ENCODE measurements around the gene HBG2.
"Not testable (repeated sequence)": the region's sequence is repeated elsewhere in the genome, so short reads cannot be mapped to it uniquely, and the experiment has no call there.

Gene HBG2

GRCh38 chr11:5254646-5255413 is at the start of gene HBG2:
Gene HBG2, minus strand, starts transcription at chr11:5254781. Its CDS starts 53 bp downstream, at chr11:5254728.
- DNase-seq; intact Hi-C loops (cut with DNase I): not testable (repeated sequence)

DNA sequence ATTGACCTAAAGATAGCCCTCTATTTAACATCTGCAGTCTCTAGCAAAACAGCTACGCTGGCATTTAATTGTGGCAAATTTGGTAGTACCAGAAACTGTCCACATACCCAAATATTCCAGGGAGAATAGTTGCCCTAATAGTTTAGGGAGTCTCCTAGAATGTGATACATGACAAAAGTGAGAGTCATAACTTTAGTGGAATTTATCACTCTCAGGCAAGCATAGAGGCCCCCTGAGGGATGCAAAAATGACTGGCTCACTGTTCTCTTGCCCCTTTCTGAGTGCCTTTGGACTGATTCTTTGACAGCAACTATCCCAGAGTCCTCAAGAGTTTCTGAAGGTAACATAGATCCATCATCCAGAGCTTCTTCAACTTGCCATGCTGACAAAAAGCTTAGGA is 49.5 kb upstream of the HBG2 start:
- intact Hi-C loops (cut with DNase I): no loop called here
- no peak for DNase-seq

DNA sequence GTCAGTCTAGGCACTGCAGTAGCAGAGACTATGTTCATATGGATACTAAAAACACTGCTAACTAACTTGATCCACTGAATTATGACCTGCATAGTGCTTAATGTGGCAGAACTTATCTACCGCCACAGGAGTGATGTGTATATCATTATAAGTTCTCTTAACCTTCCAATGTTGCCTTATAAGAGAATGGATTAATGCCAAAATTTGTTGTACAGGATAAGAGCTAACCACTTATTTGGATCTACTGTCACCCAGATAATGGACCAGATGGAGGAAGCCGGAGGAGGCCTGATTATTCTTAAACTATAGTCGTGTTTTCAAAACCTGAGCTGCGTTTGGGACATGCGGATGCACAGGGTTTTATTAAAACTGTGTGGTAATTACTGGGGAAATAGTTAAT is 49.0 kb upstream of the HBG2 start:
- DNase-seq: no peak
- intact Hi-C loops (cut with DNase I): no loop called here

DNA sequence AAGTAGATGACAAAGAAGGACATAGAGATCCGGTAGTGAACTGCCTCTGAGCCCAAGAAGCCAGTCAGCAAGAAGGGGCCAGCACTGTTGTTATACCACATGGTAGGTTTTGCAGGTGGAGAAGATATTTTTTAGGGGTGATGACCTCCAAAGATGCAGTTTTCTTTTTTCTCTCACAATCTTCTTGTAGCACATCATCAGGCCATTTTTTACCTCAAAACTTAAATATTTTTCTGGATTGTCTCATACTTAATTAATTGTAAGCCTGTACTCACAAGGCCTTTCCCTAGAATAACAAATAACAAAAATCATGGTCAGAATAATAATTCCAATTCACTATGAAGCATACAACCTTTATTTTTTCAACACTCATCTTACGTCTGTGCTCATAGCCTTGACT is 47.3 kb upstream of the HBG2 start, which contains the start of gene OR51B4:
Gene OR51B4 (minus strand): TSS at position 101 of the 400 bp plus-strand sequence. CDS start 0 bp downstream, at position 101.
- DNase-seq: no peak
- intact Hi-C loops (cut with DNase I): no loop called here

- intact Hi-C loops (cut with DNase I): no loop called here
- no peak for DNase-seq
These were observed 45.7 kb upstream of the HBG2 start for GRCh38 chr11:5300251-5300650.

- intact Hi-C loops (cut with DNase I): no loop called here
- no peak for DNase-seq
These were observed 43.9 kb upstream of the HBG2 start for GRCh38 chr11:5298451-5298850.

DNA sequence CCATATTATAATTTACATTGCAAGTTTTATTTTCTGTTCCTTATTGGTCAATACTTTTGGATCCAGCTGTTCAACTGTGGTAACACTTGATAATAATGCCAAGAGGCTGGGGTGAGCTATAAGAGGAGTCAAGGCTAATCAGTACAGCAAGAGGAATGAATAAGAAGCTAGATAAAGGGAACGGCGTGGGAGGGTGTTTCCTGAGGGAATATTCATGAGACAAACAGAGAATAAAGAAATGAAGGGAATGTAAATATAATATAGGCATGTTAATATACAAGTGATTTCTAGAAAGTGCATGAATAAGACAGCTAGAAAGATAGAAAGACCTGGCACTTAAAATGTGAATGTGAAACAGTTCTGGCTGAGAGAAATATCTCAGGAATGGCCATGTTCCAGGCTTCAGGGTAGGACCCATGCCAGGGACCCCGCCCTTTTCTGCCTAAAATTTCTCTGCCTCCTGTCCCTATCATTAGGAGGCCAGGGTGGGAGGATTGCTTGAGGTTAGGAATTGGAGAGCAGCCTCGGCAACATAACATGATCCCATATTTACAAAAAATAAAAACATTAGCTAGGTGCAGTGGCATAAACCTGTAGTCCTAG is 43.2 kb upstream of the HBG2 start:
- intact Hi-C loops (cut with DNase I): no loop called here
- no peak for DNase-seq

- DNase-seq: peak in 3 of 10 donors; percentile 64 to 80 (median 79)
- intact Hi-C loops (cut with DNase I): not testable (repeated sequence)
These were observed 39.9 kb upstream of the HBG2 start for GRCh38 chr11:5294342-5294995.

- no peak for DNase-seq
These were observed 38.4 kb upstream of the HBG2 start for GRCh38 chr11:5293028-5293427.

DNA sequence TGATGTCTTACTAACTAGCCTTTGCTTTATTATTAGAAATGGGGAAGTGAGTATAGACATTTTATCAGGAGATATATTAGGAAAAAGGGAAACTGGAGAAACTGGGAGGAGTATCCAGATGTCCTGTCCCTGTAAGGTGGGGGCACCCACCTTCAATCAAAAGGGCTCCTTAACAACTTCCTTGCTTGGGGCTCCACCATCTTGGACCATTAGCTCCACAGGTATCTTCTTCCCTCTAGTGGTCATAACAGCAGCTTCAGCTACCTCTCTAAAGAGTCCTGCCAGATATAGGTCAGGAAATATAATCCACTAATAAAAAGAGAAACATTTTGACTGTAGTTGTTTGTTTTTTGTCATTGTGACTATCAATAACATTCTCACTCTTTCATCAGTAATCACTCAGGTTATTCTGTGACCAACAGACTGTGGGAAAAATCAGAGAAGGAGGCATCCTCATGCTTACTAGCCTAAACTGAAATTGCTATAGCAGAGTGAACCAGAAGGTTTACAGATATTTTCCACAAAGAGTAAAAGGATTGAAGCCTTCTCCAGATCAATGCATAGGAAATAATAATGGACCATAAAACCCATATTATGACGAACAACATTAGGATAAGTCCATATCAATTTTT is 36.7 kb upstream of the HBG2 start:
- DNase-seq: no peak
- intact Hi-C loops (cut with DNase I): no loop called here

More at GRCh38 chr11:5293028-5293427, 38.4 kb upstream of the HBG2 start:
- intact Hi-C loops (cut with DNase I): no loop called here

DNA sequence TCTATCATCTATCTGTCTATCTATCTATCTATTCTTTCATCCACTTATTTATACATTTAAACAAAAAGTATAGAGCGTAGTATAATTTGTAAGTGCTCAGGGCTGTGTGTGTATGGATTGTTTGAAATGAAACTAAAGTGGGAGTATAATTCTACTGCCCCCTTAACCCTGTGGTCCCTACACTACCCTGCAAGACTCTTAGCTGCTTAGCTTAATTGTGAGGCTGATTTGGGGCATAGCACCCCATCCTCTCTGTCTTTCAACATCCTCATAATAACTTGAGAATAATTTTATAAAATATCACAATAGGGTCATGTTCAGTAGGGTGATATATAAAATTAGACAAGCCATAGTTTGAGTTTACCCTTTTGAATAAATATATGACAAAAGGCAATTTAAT is 35.5 kb upstream of the HBG2 start:
- intact Hi-C loops (cut with DNase I): no loop called here

GRCh38 chr11:5289696-5290095 is 35.1 kb upstream of the HBG2 start:
- intact Hi-C loops (cut with DNase I): no loop called here
- DNase-seq: no peak

More for the DNA sequence above, 35.5 kb upstream of the HBG2 start:
- no peak for DNase-seq

GRCh38 chr11:5288906-5289550 is 34.4 kb upstream of the HBG2 start:
- no peak for DNase-seq
- intact Hi-C loops (cut with DNase I): no loop called here

DNA sequence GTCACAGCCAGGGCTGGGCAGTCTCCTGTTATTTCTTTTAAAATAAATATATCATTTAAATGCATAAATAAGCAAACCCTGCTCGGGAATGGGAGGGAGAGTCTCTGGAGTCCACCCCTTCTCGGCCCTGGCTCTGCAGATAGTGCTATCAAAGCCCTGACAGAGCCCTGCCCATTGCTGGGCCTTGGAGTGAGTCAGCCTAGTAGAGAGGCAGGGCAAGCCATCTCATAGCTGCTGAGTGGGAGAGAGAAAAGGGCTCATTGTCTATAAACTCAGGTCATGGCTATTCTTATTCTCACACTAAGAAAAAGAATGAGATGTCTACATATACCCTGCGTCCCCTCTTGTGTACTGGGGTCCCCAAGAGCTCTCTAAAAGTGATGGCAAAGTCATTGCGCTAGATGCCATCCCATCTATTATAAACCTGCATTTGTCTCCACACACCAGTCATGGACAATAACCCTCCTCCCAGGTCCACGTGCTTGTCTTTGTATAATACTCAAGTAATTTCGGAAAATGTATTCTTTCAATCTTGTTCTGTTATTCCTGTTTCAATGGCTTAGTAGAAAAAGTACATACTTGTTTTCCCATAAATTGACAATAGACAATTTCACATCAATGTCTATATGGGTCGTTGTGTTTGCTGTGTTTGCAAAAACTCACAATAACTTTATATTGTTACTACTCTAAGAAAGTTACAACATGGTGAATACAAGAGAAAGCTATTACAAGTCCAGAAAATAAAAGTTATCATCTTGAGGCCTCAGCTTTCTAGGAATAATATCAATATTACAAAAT is 33.7 kb upstream of the HBG2 start:
- intact Hi-C loops (cut with DNase I): no loop called here
- DNase-seq: peak in 1 of 10 donors; percentile 44

DNA sequence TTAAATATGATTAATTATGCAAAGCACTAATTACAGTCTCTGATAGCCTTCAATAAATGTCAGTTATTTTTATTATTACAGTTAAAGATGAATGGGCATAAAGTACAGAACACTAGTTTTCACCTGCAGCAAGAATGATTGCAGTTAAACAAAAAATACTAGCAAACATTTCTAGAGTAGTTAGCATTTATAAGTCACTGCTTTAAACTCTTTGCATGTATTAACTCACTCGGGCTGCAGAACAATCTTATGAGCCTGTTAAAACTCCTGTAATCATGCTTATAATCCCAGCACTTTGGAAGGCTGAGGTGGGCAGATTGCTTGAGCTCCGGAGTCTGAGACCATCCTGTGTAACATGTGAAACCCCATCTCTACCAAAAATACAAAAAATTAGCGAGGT is 32.3 kb upstream of the HBG2 start:
- DNase-seq: no peak
- intact Hi-C loops (cut with DNase I): no loop called here

DNA sequence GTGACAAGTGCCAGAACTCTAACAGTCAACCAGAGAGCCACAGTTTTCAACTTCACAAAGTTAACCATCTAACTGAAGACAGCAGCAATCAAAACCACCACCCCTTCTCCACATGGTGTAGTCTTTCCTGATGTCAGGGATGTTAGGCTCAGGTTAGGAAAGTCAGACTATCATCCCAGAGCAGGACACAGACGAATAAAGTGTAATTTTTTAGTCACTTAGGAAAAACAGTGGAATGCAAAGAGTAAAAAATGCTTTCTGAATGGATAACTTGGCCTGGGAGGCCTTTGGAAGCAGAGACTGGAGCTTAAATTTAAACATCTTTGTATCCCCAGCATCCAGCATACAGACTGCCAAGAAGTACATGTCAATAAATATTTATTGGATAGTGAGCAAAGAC is 31.8 kb upstream of the HBG2 start:
- no peak for DNase-seq
- intact Hi-C loops (cut with DNase I): no loop called here

GRCh38 chr11:5285703-5286340 is 31.2 kb upstream of the HBG2 start:
- no peak for DNase-seq
- intact Hi-C loops (cut with DNase I): no loop called here

DNA sequence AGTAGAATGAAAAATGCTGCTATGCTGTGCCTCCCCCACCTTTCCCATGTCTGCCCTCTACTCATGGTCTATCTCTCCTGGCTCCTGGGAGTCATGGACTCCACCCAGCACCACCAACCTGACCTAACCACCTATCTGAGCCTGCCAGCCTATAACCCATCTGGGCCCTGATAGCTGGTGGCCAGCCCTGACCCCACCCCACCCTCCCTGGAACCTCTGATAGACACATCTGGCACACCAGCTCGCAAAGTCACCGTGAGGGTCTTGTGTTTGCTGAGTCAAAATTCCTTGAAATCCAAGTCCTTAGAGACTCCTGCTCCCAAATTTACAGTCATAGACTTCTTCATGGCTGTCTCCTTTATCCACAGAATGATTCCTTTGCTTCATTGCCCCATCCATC is 30.1 kb upstream of the HBG2 start:
- no peak for DNase-seq
- intact Hi-C loops (cut with DNase I): no loop called here

GRCh38 chr11:5283882-5284281 is 29.3 kb upstream of the HBG2 start:
- intact Hi-C loops (cut with DNase I): no loop called here
- DNase-seq: no peak
